HG03103 (cell line): ENCODE results near the gene STK33.

ENCODE experiments used
- ATAC-seq: cut with Tn5 transposase; IDR thresholded peaks from one replicate; pipeline ENCODE4 v1.9.1; 2021; ENCODE audit warnings: low read depth; ENCODE audit not compliant: unreplicated experiment

Gene STK33

DNA sequence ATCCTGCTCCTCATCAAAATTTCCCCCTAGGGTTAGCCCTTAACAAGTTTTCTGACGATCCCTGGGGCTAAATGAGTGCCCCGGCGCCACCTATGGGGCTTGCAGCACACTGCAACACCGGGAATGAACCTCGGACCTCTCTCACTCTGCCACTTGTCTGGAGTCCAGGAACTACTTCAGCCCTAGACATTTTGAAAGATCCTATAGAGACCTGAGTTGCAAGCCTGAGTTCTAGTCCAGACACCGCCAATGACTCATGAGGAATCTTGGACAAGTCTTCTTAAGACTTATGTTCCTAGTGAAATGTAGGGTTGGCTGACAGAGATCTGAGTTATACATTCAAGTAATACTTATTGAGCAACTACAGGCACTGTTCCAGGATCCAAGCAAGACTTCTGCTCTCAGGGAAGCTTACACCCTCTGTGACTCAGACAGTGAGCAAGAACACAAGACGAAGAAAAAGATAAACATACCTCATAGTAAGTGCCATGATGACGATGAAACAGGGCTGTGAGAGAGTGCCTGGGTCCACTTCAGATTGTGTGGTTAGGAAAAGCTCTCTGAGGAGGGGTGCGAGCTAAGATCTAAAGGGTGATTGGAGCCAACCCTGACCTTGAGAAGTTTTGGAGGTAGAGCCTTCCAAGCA, 10.2 kb upstream of the STK33 start:
- peak; percentile 76 for ATAC-seq

DNA sequence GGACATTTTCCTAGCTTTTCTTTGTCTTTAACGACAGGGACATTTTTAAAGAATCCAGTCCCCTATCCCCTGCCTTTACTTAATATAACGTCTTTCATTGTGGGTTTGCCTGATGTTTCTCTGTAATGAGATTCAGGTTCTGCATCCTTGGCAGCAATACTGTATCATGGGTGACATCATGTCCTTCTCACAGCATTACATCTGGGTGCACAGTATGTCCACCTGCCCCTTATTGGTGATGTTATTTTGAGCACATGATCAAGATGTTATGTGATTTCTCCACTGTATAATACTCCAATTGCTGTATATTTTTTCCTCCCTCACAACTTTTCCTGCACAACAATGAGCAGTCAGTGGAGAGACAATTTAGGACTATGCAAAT, 9.7 kb upstream of the STK33 start:
- ATAC-seq: no peak

DNA sequence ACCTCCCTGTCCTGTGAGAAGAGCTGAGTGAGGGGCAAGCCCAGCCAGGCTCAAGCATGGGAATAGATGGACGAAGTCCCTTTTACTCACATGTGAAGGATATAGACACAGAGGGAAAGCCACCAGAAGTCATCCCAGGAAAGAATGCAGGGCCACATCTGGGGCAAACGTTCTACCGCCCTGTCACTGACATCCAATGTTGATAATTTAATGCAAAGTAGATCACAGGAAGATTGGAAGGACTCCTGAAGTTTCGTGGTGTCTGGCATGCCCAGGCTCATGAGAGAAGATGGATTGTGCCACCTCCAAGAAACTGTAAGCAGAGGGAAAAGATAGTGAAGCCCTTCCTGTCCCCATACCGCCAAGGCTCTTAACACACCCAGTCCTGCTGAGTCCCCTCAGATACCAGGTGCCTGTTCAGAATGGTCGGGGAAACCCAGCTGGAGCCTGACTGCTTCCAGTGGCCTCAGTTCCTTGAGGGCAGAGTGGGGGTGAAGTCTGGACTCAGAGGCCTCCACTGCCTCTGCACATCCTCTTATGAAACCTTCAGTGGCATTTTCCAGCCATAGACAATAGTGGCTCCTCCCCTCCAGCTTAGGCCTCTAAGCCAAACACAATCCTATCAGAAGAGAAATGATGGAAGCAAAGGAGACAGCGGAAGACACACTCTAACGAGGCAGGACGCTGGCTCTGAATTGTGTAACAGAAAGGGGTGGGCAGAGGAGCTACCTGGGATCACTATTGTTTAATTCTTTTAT, 7.5 kb upstream of the STK33 start:
- no peak for ATAC-seq

DNA sequence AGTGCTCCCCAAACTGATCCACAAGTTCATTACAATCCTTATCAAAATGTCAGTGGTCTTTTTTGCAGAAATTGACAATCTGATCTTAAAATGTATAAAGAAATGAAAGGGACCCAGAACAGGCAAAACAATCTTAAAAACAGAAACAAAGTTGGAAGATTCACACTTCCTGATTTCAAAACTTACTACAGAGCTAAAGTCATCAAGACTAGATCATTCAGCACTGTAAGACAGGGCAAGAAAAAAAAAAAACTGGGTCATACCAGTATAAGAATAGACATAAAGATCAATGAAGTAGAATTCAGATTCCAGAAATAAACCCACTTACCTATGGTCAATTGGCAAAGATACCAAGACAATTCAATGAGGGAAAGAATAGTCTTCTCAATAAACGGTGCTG, 4.5 kb upstream of the STK33 start:
- no peak for ATAC-seq

DNA sequence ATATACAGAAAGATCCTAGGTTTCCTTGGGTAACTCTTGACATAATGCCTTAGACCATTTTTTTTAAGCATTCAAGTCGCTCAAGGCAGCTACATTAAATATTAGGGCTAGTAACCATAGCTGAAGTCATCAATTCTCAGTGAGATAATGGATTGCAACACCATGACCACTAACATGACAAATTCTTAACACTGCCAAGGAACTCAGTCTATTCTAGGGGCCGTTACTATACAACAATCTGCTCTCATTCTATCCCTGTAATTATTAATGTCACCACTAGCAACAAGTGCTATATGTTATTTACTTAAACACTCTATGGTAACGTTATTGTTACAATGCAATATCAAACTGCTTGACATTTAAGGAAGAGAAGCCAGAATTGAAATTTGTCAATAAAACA, 3.2 kb upstream of the STK33 start:
- no peak for ATAC-seq

DNA sequence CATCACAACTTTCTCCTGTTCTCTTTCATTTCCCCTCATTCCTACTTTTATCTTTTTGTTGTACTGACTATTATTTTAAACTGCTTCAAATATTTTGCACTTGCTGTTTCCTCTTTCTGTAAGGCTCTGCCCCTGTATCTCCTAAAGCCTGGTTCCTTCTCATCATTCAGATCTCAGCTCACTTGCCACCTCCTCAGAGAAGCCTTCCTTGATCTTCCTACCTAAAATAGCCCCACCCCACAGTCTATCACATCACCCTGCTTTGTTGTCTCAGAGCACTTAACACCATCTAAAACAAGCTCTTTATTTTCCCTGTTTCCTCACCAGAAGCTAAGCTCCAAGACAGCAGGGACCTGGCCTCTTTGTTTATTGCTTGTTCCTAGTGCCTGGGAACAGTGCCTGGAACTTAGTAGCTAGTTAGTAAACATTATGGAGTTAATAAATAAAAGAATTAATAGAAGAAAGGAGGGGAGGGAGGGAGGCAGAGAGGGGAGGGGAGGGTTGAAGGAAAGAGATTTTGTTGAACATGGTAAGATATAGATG, 2.5 kb upstream of the STK33 start:
- ATAC-seq: no peak

DNA sequence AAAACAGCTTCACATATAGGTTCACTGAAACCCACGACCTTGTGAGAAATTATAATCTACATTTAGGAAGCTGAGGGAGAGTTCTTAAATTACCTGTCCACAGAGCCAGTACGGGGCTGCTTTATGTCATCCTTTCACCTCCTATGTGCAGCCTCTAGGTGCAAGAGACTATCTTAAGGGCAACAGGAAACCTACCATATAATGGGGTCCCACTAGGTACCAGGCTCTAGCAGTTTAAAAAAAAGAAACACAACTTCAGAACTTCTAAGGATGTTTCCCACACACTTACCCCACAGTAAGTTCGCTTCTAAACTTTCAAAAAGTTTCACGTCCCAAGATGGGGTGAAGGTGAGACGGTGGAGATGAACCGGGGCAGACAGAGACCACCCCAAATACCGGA, 573 bp downstream of the STK33 start:
- ATAC-seq: peak; percentile 21

DNA sequence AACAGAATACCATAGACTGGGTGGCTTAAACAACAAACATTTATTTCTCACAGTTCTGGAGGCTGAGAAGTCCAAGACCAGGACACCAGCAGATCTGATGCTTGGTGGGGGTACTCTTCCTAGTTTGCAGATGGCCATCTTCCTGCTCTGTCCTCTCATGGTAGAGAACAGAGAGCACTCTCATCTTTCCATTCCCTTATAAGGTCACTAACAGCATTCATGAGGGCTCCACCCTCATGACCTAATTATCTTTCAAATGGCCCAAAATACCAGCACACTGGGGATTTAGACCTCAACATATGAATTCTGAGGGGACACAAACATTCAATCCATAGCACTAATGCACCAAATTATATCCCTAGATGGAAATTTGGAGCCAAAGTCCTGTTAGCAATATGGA, 6.1 kb downstream of the STK33 start:
- no peak for ATAC-seq

DNA sequence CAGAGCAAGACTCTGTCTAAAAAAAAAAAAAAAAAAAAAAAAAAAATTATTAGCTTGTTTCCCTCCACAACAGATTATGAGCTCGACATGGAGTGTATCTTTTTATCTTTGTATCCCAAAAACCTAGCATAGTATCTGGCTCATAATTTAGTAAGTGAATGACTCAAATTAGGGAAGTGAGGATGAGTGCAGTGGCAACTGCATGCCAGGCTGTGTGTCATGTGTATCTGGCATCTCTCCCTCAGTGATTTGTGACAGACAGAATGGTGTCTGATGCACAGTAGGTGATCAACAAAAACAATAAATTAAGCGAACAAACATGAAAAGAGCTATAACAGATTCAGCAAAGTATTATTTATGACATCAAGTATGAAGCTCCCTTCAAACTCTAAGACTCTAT, 7.2 kb downstream of the STK33 start:
- no peak for ATAC-seq

DNA sequence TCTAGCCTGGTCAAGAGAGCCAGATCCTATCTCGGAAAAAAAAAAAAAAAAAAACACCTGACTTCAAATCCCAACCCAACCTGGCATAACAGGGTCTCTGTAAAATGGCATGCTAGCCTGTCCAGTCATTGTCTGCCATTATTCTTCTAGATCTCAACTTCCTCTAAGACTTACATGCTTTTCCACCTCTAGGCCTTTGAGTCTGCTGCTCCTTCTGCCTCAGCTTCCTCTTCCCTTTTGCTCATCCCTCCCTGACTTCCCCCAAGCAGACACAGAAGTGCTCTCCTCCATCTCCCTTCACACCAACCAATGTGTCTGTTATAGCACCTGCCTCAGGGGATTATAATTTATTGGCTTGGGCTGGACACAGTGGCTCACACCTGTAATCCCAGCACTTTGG, 7.8 kb downstream of the STK33 start:
- no peak for ATAC-seq

DNA sequence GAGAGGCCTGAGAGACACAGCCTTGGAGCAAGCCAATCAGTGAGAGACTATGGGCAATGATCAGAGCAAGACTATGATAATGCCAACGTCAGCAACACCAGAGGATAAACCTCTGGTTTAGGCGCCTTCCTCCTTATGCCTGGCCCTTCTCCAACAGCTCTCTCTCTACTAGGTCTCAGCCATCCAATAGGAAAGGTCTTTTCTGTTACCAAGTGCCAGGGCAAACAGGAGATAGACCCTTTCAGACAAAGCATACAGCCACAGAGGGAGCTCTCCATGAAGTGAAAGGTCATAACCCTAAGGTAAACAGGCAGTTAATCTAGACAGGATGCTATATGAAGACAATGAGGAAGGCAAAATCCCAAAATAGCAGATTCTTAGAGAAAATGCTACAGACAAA, 9.5 kb downstream of the STK33 start:
- ATAC-seq: no peak

DNA sequence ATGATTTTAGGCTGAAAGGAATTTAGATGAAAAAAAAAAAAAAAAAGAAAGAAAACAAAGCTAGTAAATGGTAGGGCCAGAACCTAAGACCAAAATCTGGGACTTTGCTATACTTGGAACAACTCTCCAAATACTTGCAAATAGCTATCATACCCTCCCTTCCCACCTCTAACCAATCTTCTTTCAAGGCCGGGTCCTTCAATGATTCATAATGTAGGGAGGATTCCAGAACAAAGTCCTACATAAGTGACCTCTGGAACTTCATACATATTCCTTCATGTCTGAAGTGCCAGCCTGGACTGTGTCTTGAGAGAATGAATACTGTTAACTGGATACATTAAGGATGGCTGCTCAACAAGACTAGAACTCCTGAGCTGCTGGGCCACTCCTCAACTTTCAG, 9.9 kb downstream of the STK33 start:
- no peak for ATAC-seq

DNA sequence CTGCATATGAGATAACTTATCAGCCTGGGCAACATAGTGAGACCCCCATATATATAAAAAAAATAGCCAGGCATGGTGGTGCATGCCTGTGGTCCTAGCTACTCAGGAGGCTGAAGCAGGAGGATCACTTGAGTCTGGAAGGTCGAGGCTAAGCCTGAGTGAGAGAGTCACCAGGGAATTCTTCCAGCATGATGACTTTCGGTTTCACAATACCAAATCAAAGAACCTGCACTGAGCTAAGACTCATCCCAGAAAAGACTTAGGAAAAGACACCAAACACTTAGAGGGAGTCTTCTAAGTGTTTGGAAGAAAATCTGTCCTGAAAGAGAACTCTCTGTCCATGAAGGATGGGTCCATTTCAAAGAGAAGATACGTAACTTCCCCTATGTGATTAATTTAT, 12.7 kb downstream of the STK33 start:
- ATAC-seq: no peak

DNA sequence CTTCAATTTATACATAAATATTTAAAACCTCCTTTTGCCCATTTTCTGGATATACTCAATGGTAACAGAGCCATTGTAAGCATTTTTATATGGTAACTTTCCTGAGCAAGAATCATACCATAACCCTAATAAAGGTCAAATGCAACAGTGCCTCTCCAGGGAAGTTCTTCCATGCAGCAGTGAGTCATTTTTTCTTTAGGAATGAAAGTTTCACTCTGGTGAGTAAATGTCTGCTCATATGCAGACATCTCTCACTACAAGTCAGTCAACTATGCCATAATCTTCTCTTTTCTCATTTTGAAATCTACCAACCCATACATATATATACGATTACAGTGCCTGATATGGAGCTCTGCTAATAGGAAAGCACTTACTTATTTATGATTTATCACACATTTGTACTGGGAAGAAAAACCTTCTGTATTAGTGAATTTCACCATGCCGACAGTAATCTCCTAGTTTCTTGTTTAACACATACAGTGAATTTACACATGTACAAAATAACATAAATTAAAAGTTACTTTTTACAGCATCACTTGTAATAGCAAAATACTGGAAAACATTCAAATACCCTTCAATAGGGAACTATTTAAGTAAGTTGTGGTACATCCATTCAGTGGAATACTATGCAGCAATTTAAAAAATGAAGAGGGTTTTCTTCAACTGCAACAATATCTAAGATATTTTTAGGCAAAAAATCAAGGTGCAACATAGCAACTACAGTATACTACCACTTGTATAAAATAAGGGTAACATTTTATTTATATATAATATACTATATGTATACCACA, 16.0 kb downstream of the STK33 start:
- no peak for ATAC-seq

DNA sequence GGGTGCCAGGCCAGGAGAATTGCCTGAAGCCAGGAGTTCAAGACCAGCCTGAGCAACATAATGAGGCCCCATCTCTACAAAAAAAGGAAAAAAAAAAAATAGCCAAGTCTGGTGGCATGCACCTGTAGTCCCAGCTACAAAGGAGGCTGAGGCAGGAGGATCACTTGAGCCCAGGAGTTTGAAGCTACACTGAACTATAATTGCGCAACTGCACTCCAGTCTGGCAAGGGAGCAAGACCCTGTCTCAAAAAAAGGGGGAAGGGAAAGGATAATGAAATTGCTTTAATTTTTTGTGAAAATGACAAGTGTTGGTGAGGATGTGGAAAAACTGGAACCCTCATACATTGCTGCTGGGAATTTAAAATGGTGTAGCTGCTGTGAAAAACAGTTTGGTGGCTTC, 19.2 kb downstream of the STK33 start:
- no peak for ATAC-seq

DNA sequence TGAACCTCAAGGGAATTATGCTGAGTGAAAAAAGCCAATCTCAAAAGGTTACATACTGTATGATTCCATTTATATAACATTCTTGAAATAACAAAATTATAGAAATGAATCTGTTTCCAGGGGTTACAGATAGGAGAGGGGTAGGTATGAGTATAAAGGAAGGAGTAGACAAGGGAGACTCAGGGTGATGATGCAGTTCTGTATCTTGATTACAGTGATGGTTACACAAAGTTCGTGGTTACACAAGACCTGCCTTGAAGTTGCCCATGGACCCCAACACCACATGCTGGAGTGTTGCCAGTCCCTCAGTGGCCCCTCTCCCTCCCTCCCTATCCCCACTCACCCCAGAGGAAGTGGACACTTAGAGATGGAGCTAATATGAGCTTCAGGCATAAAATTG, 20.3 kb downstream of the STK33 start:
- no peak for ATAC-seq

DNA sequence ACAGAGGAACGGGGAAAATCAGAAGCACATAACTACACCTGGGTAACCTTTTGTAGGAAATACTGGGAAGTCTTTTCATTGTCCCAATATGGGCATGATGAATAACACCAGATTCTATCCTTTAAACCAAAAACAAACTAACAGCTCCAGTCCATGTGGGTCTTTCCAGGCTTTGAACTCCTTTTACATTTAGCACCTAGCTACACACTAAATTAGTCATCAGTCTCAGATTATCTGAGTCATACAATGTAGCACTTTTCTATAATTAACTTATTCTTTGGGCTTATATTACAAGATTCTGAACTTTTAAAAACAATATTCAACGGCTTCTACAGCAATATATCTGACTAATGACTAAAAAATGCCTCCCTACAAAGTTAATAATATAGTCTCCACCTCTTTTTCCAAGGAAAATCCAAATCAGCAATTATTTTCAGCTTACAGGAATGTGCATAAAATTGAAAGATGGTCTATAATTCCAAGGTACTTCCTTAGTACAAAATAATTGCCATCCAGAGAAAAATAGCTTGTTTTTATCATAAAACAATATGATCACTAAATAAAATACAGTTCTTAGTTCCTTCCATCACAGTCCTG, 26.3 kb downstream of the STK33 start:
- ATAC-seq: peak; percentile 57

DNA sequence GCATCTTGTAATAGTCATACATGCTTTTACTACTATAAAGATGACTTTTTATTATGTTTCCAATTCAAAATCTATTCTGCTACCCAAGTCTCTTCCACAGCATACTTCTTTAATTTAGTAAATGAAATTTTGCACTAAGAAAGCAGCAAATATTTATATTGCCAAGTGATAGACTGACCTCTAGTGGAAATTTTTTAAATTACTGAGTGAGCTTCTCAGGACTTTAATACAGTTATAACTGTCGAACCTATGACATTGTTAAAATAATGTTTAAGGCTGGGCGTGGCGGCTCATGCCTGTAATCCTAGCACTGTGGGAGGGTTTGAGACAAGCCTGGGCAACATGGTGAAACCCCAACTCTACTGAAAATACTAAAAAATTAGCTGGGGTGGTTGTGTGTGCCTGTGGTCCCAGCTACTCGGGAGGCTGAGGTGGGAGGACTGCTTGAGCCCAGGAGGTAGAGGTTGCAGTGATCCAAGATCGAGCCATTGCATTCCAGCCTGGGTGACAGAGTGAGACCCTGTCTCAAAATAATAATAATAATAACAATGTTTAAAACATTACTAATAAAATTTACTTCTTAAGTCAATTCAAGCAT, 27.3 kb downstream of the STK33 start:
- no peak for ATAC-seq

DNA sequence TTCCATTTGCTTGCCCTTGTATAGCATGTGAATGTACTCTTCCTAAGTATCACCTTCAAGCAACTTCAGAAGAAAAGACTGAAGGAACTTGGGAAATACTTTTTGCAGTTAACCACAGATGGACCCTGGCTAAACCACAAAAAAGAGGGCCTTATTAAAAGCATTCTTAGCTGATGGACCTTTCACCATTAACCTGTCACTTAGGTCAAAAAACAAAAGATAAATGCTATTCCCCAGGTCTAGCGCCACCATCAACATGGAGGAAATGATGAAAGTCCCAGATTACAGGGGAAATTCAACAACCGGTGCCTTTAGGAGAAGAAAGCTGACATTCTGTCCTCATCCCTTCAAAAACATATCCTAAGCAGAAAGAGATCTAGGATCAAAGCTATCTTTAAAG, 29.5 kb downstream of the STK33 start:
- ATAC-seq: no peak

DNA sequence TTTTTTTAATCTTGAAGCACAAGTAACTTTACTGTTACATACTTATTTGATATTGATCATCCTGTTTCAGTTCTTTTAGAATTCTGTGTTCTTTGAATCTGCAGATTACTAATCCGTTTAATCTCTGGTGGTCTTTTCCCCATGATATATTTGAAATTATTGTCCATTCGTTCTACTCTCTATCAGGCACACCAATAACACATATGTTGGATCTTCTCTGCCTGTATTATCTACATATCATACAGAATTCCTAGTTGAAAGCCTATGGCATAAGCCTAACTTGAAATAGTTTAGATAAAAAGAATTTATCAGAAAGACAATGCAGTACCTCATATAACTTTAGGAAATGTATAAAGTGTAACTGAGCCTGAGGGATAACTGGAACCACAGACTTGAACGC, 32.6 kb downstream of the STK33 start:
- ATAC-seq: no peak

DNA sequence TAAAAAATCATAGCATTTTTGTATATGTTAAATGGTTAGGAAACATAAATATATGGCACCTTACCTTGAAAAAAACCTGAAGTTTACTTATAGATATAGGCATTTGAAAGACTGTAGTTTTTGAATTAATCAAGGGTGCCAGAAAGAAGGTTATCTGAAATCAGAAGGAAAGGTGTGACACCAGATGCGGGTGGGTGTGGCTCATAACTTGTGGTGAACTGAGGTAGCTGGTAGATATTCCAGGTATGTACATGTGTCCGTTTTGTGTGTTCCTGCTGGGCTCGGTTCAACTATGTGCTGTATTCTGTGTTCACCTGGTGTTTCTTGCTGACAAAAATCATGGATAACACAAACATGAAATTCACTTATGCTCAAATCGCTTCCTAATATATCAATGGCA, 35.6 kb downstream of the STK33 start:
- ATAC-seq: no peak
